Mammary epithelial cell (primary cell): Measurements from ENCODE around the gene BCS1L.

Experiments used
- EZH2 ChIP-seq: IDR thresholded peaks from 2 replicates; pipeline ENCODE4 v1.6.1; 2012; ENCODE audit warnings: low read length, inconsistent platforms, borderline replicate concordance
- TF ChIP-seq, protein P1 (sequence below), 2 donors: IDR thresholded peaks in 1 of 2; conservative IDR thresholded peaks in 1 of 2; 2 replicates each; pipeline ENCODE4 v1.5.1; 2011 to 2012; ENCODE audit warnings: inconsistent platforms in 2 of 2, low read length in 2 of 2, mild to moderate bottlenecking in 2 of 2, control low read depth in 1 of 2, low read depth in 1 of 2; ENCODE audit not compliant: insufficient read depth in 1 of 2; ENCODE audit errors: extremely low read depth in 1 of 2

DNA sequence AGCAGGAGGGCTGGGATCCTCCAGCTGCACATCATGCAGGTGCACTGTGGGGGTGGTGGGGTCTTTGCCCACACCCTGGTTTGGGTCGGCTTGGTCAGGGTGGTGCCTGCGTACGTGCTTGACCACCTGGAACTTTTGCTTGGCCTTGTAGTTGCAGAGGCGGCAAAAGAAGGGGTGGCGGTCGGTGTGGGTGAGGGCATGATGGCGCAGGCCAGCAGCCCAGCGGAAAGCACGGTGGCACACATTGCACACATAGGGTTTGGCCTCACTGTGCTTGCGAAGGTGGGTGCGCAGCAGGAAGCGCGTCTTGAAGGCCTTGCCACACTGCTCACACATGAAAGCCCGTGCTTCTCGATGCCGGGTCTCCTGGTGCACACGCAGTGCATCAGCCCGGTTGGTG lies 21.1 kb upstream of the BCS1L start:
- TF ChIP-seq, protein P1, sequence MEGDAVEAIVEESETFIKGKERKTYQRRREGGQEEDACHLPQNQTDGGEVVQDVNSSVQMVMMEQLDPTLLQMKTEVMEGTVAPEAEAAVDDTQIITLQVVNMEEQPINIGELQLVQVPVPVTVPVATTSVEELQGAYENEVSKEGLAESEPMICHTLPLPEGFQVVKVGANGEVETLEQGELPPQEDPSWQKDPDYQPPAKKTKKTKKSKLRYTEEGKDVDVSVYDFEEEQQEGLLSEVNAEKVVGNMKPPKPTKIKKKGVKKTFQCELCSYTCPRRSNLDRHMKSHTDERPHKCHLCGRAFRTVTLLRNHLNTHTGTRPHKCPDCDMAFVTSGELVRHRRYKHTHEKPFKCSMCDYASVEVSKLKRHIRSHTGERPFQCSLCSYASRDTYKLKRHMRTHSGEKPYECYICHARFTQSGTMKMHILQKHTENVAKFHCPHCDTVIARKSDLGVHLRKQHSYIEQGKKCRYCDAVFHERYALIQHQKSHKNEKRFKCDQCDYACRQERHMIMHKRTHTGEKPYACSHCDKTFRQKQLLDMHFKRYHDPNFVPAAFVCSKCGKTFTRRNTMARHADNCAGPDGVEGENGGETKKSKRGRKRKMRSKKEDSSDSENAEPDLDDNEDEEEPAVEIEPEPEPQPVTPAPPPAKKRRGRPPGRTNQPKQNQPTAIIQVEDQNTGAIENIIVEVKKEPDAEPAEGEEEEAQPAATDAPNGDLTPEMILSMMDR (conservative IDR thresholded peaks at IDR 0.05 in 1 of 2, IDR thresholded peaks at IDR 0.05 in 1 of 2; ENCODE audit: extremely low read depth in 1 of 2, insufficient read depth in 1 of 2, low read depth in 1 of 2, low read length in 2 of 2), result no peak
- no peak for TF ChIP-seq EZH2
